Measurements from ENCODE around the gene RBM34. TPM values are rescaled to one million over a fixed set of nuclear protein-coding genes. Genes with fewer than 3 reads are reported as not detected.
"Not testable (repeated sequence)": the region's sequence is repeated elsewhere in the genome, so short reads cannot be mapped to it uniquely, and the experiment has no call there.

Gene RBM34
- total RNA-seq, 6 experiments from 2014 or later: 16.6 to 37.7 (median 24.7) TPM

DNA sequence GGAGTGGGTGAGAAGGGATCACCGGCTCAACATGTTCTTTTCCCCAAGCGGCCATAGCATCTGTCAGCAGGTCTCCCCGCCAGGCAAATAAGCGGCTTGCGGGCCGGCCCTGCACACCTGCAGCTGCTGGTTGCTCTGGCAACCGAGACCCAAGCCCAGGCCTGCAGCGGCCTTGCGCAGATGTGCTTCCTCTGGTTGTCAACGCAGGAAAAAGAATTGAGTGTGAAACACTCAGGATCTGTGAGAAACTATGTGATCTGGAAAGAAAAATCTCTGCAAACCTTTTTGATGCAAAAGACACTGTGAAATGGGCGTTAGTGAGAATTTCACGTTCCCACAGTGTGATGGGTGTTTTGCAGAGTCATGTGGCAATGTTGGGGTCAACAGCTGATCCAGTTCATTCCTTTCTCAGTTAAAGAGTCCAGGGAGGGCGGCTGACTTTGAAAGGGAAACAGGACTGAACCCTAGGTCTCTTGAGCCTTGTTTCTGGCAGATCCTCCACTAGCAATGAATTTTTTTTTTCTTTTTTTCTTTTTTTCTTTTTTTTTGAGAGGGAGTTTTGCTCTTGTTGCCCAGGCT is 60.8 kb downstream of the RBM34 start:
- peaks cover 0 to 6% (median 0%) of the 10 kb centered on the region in 4 donors for H3K4me1 ChIP-seq
- H3K9me3 ChIP-seq: no peaks in the 10 kb centered on the region
- WGBS (ENCODE audit: insufficient coverage, low coverage, low lambda C conversion rate, missing lambda C conversion rate): 79% methylated on average over 13 of the region's 13 CpGs
- DNase-seq (peak in 1 of 3 donors; percentile 37), ATAC-seq (no peak)
- no peak for TF ChIP-seq POLR2A (IDR thresholded peaks at IDR 0.05)
- TF ChIP-seq, protein P1, sequence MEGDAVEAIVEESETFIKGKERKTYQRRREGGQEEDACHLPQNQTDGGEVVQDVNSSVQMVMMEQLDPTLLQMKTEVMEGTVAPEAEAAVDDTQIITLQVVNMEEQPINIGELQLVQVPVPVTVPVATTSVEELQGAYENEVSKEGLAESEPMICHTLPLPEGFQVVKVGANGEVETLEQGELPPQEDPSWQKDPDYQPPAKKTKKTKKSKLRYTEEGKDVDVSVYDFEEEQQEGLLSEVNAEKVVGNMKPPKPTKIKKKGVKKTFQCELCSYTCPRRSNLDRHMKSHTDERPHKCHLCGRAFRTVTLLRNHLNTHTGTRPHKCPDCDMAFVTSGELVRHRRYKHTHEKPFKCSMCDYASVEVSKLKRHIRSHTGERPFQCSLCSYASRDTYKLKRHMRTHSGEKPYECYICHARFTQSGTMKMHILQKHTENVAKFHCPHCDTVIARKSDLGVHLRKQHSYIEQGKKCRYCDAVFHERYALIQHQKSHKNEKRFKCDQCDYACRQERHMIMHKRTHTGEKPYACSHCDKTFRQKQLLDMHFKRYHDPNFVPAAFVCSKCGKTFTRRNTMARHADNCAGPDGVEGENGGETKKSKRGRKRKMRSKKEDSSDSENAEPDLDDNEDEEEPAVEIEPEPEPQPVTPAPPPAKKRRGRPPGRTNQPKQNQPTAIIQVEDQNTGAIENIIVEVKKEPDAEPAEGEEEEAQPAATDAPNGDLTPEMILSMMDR (IDR thresholded peaks at IDR 0.05): no peak
- H3K36me3 ChIP-seq: no peaks in the 10 kb centered on the region
- no peak overlapping the region for H3K4me3 ChIP-seq
- H3K27me3 ChIP-seq: no peaks in the 10 kb centered on the region
- intact Hi-C loops (cut with DNase I): no loop called here
- no peak overlapping the region for H3K27ac ChIP-seq

DNA sequence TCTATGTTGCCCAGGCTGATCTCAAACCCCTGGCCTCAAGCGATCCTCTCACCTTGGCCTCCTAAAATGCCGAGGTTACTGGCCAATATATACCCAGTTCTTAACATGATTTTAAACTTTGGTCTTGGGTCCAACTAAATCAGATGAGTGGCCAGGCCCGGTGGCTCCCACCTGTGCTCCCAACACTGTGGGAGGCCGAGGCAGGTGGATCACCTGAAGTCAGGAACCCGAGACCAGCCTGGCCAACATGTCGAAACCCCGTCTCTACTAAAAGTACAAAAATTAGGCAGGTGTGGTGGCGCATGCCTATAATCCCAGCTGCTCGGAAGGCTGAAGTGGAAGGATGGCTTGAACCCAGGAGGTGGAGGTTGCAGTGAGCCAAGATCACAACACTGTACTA is 62.1 kb downstream of the RBM34 start:
- intact Hi-C loops (cut with DNase I): no loop called here
- Histone ChIP-seq H3K4me3 (no peak overlapping the region), H3K36me3 (no peaks in the 10 kb centered on the region), H3K27ac (no peak overlapping the region), H3K4me1 (peaks cover 0 to under 1% (median under 1%) of the 10 kb centered on the region in 4 donors), H3K27me3 (no peaks in the 10 kb centered on the region), H3K9me3 (no peaks in the 10 kb centered on the region)
- DNase-seq (peak in 1 of 3 donors; percentile 33), ATAC-seq (no peak)
- TF ChIP-seq POLR2A (IDR thresholded peaks at IDR 0.05): no peak
- TF ChIP-seq, protein P1 (IDR thresholded peaks at IDR 0.05): no peak
- 86% methylated on average over 5 of the region's 9 CpGs for WGBS (ENCODE audit: insufficient coverage, low coverage, low lambda C conversion rate, missing lambda C conversion rate)

DNA sequence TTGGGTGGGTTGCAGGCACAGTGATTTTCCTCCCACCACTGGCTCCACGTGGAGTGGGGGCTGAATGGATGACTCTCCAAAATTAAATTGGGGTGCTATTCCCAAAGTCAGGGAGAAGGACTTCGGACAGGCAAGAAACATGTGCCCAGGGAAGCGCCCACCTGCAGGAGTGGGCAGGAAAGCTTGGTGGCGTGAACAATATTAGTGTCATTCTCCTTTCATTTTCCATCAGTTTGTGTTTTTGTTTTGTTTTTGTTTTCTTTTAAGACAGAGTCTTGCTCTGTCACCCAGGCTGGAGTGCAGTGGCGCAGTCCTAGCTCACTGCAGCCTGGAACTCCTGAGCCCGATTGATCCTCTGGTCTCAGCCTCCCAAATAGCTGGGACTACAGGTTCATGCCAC is 62.5 kb downstream of the RBM34 start:
- H3K27ac ChIP-seq: no peak overlapping the region
- DNase-seq: peak in 1 of 3 donors; percentile 21
- TF ChIP-seq, protein P1 (IDR thresholded peaks at IDR 0.05): no peak
- TF ChIP-seq POLR2A (IDR thresholded peaks at IDR 0.05): no peak

DNA sequence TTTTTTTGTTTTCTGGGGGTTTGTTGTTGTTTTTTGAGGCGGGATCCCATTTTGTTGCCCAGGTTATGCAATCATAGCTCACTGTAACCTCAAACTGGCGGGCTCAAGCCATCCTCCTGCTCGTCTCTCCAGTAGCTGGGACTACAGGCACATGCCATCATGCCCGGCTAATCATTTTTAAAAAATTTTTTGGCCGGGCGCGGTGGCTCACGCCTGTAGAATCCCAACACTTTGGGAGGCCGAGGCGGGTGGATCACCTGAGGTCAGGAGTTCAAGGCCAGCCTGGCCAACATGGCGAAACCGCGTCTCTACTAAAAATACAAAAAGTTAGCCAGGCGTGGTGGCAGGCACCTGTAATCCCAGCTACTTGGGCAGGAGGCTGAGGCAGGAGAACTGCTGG is 63.5 kb downstream of the RBM34 start:
- DNase-seq: peak in 1 of 3 donors; percentile 25
- ATAC-seq; H3K36me3 ChIP-seq; intact Hi-C loops (cut with DNase I); H3K27me3 ChIP-seq; H3K27ac ChIP-seq; H3K4me1 ChIP-seq; H3K9me3 ChIP-seq; H3K4me3 ChIP-seq: not testable (repeated sequence)
- WGBS (ENCODE audit: insufficient coverage, low coverage, low lambda C conversion rate, missing lambda C conversion rate): 88% methylated on average over 14 of the region's 14 CpGs

More for the DNA sequence above, 62.5 kb downstream of the RBM34 start:
- H3K9me3 ChIP-seq: no peaks in the 10 kb centered on the region
- H3K4me3 ChIP-seq: no peak overlapping the region
- no peaks in the 10 kb centered on the region for H3K27me3 ChIP-seq
- no peaks in the 10 kb centered on the region for H3K36me3 ChIP-seq
- WGBS (ENCODE audit: insufficient coverage, low coverage, low lambda C conversion rate, missing lambda C conversion rate): 79% methylated on average over 5 of the region's 6 CpGs
- no peak for ATAC-seq
- intact Hi-C loops (cut with DNase I): no loop called here
- peaks cover 0 to 5% (median 2%) of the 10 kb centered on the region in 4 donors for H3K4me1 ChIP-seq

DNA sequence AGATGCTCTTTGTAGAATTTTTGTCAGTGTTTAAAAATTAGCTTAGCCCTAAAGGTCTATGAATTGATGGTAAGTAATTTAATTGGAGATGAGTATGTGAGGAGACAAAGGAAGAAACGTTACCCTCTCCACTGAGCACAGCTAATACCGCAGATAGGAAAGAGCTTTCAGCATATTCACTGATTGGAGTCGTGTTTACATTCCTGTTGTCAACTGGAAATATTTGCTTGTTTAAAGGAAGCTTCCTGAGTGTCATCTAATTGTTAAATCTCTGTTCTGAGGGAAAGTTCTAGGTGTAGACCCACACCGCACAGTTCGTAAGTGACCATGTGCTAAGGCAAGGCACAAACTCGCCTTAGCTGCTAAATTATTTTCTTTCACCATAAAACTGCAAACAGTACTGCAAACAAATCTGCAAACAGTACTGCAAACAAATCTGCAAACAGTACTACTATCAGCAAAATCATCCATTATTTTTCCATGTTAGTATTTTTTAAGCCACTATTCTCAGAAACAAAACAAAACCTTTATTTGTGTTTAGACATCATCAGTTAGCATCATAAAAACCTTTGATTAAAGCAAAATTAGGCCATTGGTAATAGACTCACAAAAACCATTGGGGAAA is 65.0 kb downstream of the RBM34 start:
- TF ChIP-seq, protein P1 (IDR thresholded peaks at IDR 0.05): no peak
- no peak for TF ChIP-seq POLR2A (IDR thresholded peaks at IDR 0.05)
- WGBS (ENCODE audit: insufficient coverage, low coverage, low lambda C conversion rate, missing lambda C conversion rate): 61% methylated on average over 5 of the region's 6 CpGs
- H3K4me1 ChIP-seq: peaks cover 0 to 7% (median 3%) of the 10 kb centered on the region in 4 donors
- H3K9me3 ChIP-seq: no peaks in the 10 kb centered on the region
- intact Hi-C loops (cut with DNase I): no loop called here
- no peak for ATAC-seq
- no peaks in the 10 kb centered on the region for H3K36me3 ChIP-seq
- no peak overlapping the region for H3K4me3 ChIP-seq
- DNase-seq: no peak
- H3K27ac ChIP-seq: no peak overlapping the region
- H3K27me3 ChIP-seq: no peaks in the 10 kb centered on the region

Measured in right lobe of liver (tissue), 6 donors.